HL-60/S4 (cell line): ENCODE results near the gene BBLN.
"Not testable (repeated sequence)": the region's sequence is repeated elsewhere in the genome, so short reads cannot be mapped to it uniquely, and the experiment has no call there.

Experiments
- in situ Hi-C: fragments of 300-500 bp; cut with MboI; formaldehyde crosslinking; loops from 2 replicates; pipeline ENCODE4 v1.14.3; 2022; ENCODE audit warnings: low sequenced_read_pairs

BBLN gene

GRCh38 chr9:128162215-128163026 is 2.4 kb downstream of the BBLN start:
- in situ Hi-C loops, result no loop called here

- in situ Hi-C loops, result no loop called here
Observed at GRCh38 chr9:128163027-128163515, 3.0 kb downstream of the BBLN start.

- in situ Hi-C loops, result no loop called here
Observed at GRCh38 chr9:128163523-128164306, 3.6 kb downstream of the BBLN start.

DNA sequence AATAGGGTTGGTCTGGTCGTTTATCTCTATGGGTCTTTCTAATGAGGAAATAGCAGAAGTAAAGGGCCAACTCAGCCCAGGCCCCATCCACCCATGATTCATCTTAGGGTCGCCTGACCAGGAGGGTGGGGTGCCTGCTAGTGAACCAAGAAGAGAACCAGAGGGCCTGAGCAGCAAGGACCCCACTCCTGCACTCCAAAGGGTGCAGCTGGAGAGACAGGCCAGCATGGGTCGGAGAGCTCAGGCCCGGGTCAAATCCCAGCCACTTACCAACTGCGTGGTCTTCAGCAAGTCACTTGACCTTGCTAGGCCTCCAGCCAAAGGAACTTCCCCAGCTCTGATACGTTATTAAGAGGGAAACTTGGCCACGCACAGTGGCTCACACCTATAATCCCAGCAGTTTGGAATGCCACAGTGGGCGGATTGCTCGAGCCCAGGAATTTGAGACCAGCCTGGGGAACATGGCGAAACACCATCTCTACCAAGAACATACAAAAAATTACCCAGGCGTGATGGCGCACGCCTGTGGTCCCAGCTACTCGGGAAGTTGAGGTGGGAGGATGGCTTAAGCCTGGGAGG is 4.3 kb downstream of the BBLN start:
- in situ Hi-C loops, result no loop called here

- in situ Hi-C loops, result no loop called here
Observed at GRCh38 chr9:128166169-128166568, 6.1 kb downstream of the BBLN start.

GRCh38 chr9:128167209-128167608 is 7.1 kb downstream of the BBLN start:
- in situ Hi-C loops, result no loop called here

- in situ Hi-C loops, result no loop called here
Observed at GRCh38 chr9:128168731-128169308, 8.8 kb downstream of the BBLN start.

GRCh38 chr9:128169492-128169891 is 9.4 kb downstream of the BBLN start:
- in situ Hi-C loops, result no loop called here

GRCh38 chr9:128169925-128170324 is 9.9 kb downstream of the BBLN start:
- in situ Hi-C loops, result no loop called here

- in situ Hi-C loops, result no loop called here
Observed at GRCh38 chr9:128174062-128174461, 14.0 kb downstream of the BBLN start.

DNA sequence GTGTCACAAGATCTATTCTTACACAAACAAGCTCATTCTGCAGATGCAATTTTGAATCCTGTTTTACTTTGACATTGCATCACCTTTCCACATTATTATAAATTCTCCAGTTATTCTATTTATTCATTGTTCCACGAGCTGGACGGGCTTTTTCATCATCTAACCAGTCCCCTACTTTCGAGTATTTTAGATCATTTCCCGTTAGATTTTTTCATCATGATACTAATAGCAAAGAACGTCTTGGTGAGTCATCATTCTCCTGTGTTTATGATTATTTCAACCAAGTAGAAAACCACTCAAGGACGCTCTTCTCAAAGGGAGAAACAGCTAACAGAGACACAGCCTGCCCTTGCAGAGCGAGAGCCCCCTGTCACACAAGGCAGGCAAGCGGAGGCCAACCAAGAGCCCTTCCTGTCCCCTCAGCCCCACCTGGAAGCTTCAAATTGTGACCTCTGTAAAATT is 15.1 kb downstream of the BBLN start:
- in situ Hi-C loops, result no loop called here

DNA sequence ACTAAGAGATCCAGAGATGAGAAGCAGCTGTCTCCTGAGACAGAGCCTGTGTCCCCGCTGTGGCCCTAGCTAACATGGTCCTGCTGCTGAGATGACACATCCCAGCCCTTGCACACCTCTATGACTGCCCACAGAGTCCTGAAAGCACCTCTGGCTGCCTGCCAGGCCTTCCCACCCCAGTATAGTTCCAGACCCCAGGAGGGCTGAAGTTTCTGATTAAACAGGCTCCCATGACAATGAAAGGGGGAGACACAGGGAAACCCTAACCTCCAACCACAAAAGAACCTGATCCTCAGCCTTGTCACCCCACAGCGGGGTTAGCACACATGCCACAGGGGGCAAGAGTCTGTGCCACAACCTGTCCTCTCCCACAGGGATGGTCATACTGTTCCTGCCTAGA is 15.7 kb downstream of the BBLN start:
- in situ Hi-C loops, result no loop called here

DNA sequence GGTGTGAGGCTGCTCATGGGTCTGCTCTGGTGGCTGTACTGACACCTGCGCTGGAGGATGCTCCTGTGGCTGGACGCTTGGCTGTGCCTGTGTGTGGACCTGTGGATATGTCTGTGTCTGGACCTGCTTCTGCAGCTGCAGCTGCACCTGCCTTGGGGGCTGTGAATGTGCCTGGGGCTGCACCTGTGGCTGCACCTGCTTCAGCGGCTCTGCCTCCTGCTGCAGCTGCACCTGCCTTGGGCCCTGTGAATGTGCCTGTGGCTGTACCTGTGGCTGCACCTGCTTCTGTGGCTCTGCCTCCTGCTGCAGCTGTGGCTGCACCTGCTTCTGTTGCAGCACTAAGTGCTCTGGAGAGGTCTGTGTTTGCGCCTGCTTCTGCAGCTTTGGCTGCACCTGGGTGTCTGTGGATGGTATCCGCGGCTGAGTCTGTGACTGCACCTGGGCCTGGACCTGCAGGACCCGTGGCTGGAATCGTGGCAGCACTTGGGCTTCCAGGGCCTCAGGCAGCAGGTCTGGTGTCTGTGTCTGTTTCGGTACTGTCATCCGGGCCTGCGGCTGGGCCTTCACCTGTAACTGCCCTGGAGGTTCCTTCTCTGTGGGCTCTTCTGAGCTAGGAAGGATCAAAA is 18.9 kb downstream of the BBLN start:
- in situ Hi-C loops, result no loop called here

- in situ Hi-C loops, result no loop called here
Observed at GRCh38 chr9:128180001-128180400, 19.9 kb downstream of the BBLN start.

DNA sequence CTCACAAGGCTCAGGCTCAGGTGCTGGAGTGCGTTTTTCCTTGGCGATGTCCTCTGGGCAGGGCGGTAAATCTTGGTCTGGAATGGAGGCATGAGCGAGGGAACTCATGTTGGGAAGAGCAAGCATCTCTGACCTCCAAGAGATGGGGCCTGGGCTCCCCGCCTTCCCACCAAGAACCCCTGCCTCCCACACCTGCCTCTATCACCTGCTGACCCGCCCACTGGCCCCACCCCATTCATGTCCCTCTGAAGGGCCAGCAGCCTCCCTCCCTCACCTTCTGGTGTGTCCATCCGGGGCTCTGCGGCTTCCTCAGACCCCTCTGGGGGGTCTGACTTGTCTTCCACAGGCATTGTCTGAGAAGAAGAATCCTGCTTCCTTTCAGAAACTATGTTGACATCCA is 20.4 kb downstream of the BBLN start:
- in situ Hi-C loops, result no loop called here

DNA sequence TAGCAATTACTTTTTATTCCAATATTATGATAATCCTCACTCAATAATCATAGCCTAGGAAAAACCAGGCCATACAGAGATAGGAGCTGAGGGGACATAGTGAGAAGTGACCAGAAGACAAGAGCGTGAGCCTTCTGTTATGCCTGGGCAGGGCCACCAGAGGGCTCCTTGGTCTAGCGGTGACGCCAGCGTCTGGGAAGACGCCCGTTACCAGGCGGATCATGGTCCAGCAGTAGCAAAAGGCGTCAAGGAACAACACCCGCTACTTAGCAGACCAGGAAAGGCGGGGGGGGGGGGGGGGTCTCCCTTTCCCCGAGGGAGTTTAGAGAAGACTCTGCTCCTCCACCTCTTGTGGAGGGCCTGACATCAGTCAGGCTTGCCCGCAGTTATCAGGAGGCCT is 21.4 kb downstream of the BBLN start:
- in situ Hi-C loops, result not testable (repeated sequence)

- in situ Hi-C loops, result no loop called here
Observed at GRCh38 chr9:128182893-128183588, 23.0 kb downstream of the BBLN start.

GRCh38 chr9:128185979-128186965 is 26.2 kb downstream of the BBLN start:
- in situ Hi-C loops, result no loop called here

DNA sequence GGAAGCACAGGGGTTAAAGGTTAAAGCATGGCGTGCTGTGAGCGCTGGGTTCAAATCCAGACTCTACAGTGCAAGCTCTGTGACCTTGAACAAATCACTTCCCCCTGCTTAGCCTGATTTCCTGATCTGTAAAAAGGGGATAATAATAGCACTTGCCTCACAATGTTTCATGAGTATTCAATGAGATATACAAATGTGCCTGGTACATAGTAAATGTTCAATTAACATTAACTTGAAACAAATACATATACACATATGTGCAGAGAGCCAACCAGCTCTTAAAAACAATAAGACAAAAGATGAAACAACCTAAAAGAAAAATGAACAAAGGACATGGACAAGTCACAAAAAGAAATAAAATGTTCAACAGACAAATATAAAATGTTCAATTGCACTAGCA is 27.3 kb downstream of the BBLN start:
- in situ Hi-C loops, result no loop called here
